PFSK-1 (cell line): Measurements from ENCODE around the gene MKRN3.

Experiments used
- FOXP2 ChIP-seq: optimal IDR thresholded peaks from 2 replicates; pipeline ENCODE3; 2011; ENCODE audit warnings: borderline replicate concordance, control low read depth, inconsistent platforms; ENCODE audit not compliant: insufficient read depth; ENCODE audit errors: extremely low read length, extremely low read depth
- POLR2AphosphoS5 ChIP-seq: IDR thresholded peaks from 2 replicates; pipeline ENCODE4 v1.6.1; 2012; ENCODE audit warnings: low read depth, mild to moderate bottlenecking, control low read depth, low read length, moderate library complexity
- SIN3A ChIP-seq: IDR thresholded peaks from 2 replicates; pipeline ENCODE4 v1.6.1; 2012; ENCODE audit warnings: mild to moderate bottlenecking, low read length, moderate library complexity, borderline replicate concordance; ENCODE audit not compliant: insufficient read depth
- TAF1 ChIP-seq: IDR thresholded peaks from 2 replicates; pipeline ENCODE4 v1.6.1; 2012; ENCODE audit warnings: low read length, control low read depth, borderline replicate concordance; ENCODE audit not compliant: insufficient read depth
- TF ChIP-seq, protein P1 (sequence below), 2 experiments: IDR thresholded peaks; 2 replicates each; pipeline versions ENCODE4 v1.6.1 to v1.8.0; 2011 to 2012; ENCODE audit warnings: low read depth in 2 of 2, low read length in 2 of 2, control low read depth in 1 of 2, inconsistent platforms in 1 of 2, mild to moderate bottlenecking in 1 of 2, moderate library complexity in 1 of 2; ENCODE audit not compliant: insufficient read depth in 1 of 2

The MKRN3 gene

DNA sequence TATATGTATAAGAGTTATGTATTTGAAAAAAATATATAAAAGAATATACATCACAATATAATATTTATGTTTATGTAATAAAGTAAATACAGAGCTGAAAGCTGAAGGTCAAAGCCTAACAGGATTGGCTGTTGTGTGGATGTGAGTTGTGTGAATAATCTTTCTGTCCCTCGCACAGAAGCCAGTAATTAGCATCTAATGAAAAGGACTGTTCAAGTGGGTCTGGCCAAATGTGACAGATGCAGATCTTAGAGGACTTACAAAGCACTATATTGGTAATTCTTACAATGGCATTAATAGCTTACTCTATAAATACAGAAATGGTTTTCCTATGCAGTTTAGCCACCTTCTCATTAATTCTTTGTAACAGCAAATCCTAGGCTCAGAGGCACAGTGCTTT lies 2.4 kb downstream of the MKRN3 start:
- no peak for TF ChIP-seq POLR2AphosphoS5
- TF ChIP-seq, protein P1, sequence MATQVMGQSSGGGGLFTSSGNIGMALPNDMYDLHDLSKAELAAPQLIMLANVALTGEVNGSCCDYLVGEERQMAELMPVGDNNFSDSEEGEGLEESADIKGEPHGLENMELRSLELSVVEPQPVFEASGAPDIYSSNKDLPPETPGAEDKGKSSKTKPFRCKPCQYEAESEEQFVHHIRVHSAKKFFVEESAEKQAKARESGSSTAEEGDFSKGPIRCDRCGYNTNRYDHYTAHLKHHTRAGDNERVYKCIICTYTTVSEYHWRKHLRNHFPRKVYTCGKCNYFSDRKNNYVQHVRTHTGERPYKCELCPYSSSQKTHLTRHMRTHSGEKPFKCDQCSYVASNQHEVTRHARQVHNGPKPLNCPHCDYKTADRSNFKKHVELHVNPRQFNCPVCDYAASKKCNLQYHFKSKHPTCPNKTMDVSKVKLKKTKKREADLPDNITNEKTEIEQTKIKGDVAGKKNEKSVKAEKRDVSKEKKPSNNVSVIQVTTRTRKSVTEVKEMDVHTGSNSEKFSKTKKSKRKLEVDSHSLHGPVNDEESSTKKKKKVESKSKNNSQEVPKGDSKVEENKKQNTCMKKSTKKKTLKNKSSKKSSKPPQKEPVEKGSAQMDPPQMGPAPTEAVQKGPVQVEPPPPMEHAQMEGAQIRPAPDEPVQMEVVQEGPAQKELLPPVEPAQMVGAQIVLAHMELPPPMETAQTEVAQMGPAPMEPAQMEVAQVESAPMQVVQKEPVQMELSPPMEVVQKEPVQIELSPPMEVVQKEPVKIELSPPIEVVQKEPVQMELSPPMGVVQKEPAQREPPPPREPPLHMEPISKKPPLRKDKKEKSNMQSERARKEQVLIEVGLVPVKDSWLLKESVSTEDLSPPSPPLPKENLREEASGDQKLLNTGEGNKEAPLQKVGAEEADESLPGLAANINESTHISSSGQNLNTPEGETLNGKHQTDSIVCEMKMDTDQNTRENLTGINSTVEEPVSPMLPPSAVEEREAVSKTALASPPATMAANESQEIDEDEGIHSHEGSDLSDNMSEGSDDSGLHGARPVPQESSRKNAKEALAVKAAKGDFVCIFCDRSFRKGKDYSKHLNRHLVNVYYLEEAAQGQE (IDR thresholded peaks at IDR 0.05; ENCODE audit: insufficient read depth in 1 of 2, low read depth in 2 of 2, low read length in 2 of 2): no peak
- TF ChIP-seq TAF1: no peak
- TF ChIP-seq FOXP2: no peak
- TF ChIP-seq SIN3A: no peak

DNA sequence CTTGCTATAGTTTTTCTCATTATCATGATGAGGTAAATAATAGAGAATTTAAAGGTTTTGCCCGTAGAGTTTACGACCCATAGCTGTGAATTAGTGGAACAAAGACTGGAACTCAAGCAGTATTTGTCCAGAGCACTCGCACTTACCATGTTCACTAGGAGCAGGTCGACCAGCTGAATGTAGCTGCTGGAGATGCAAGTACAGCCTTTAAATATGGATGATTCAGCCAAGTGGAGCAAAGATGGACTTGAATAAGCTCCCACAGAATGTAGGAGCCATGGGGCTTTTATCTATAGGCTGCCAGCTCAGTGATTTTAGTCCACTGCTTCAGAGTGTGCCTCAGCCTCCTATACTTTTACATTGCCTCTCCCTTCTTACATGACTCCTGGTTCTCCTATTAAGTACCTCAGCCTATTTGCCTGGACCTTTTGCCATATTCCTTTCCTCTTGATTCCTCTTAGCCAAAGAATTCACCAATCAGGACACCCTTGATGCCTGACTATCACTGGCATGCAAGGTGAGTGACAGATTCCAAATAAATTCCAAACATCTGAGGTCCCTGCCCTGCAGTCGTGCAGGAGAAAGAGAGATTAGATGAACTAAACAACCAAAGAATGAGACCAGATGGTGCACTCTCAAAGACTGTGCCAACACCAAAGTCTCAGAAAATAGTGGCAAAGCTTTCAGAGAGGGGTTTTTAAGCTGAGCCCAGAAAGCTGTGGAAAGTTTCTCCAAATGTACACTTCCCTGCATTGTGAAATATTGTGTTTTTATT lies 3.9 kb downstream of the MKRN3 start:
- TF ChIP-seq FOXP2 (no peak), POLR2AphosphoS5 (no peak), SIN3A (no peak), TAF1 (no peak)
- TF ChIP-seq, protein P1 (IDR thresholded peaks at IDR 0.05; ENCODE audit: insufficient read depth in 1 of 2, low read depth in 2 of 2, low read length in 2 of 2): no peak

DNA sequence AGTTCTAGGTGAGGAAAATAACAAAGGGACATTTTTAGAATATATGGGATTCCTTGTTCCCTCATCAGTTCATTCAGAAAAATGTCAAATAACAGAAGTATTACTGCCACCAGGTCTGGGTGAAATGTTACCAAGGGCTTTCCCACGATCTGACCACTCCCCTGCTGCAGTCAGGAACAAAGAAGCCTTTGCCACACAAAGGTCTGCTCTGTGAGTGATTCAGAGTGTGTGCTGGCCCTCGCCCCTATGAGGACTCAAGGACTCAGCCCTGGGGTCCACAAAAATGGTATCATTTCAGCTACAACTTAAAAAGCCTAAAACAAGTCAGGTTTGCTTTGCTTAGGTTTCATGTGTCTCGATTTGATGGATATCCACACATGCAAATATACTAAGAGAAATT lies 5.0 kb downstream of the MKRN3 start:
- TF ChIP-seq POLR2AphosphoS5: no peak
- TF ChIP-seq FOXP2: no peak
- no peak for TF ChIP-seq TAF1
- TF ChIP-seq SIN3A: no peak
- TF ChIP-seq, protein P1 (IDR thresholded peaks at IDR 0.05; ENCODE audit: insufficient read depth in 1 of 2, low read depth in 2 of 2, low read length in 2 of 2): no peak

DNA sequence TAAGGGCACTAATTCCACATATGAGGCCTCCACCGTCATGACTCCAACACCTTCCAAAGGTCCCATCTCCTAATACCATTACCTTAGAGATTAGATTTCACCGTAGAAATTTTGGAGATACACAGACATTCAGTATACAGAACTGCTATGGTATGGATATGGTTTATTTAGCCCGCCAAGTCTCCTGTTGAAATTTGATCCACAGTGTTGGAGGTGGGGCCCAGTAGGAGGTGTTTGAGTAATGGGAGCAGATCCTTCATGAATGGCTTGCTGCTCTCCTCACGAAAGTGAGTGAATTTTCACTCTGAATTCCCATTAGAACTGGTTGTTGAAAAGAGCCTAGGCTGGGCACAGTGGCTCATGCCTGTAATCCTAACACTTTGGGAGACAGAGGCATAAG lies 7.4 kb downstream of the MKRN3 start:
- TF ChIP-seq, protein P1 (IDR thresholded peaks at IDR 0.05; ENCODE audit: insufficient read depth in 1 of 2, low read depth in 2 of 2, low read length in 2 of 2): no peak
- TF ChIP-seq POLR2AphosphoS5 (no peak), FOXP2 (no peak), TAF1 (no peak), SIN3A (no peak)
